Adrenal gland (tissue), 5 donors: ENCODE data around the gene AREL1.

Experiments used
- POLR2A ChIP-seq, 2 donors: fragments of 450-650 bp; IDR thresholded peaks; one replicate each; pipeline ENCODE4 v1.6.1; 2017; ENCODE audit warnings: antibody characterized with exemption in 2 of 2, mild to moderate bottlenecking in 2 of 2, moderate library complexity in 1 of 2
- TF ChIP-seq, protein P1 (sequence below), 6 experiments: fragments of 450-650 bp in 4 of 6; fragments of 200-600 bp in 2 of 6; sonication (generic) in 1 of 6; IDR thresholded peaks; 1 replicate in 5 of 6; 2 replicates in 1 of 6; pipeline versions ENCODE4 v1.5.1 to v1.8.0; 2016 to 2021; ENCODE audit warnings: antibody characterized with exemption in 6 of 6, mild to moderate bottlenecking in 2 of 6, moderate library complexity in 1 of 6
- donor health status: DM: no; HTN: no; CAD: no.

DNA sequence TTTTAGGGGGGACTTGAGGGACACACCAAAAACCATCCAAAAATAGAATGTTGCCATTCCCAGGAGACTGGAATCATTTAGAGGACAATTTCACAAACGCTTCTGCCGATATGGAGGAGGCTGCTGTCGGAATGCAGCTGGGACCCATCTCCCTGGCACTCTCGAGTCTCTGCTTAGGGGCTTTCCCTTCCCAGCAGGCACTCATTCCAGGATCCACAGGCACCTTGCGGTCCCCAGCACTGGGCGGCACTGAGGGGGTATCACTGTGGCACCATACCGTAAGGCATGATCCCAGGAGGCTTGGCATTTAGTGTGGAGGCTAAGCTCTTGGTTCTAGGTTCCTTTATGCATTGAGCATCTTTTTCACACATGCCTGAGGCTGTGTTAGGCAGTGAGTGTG, 64.3 kb downstream of the AREL1 start:
- TF ChIP-seq, protein P1, sequence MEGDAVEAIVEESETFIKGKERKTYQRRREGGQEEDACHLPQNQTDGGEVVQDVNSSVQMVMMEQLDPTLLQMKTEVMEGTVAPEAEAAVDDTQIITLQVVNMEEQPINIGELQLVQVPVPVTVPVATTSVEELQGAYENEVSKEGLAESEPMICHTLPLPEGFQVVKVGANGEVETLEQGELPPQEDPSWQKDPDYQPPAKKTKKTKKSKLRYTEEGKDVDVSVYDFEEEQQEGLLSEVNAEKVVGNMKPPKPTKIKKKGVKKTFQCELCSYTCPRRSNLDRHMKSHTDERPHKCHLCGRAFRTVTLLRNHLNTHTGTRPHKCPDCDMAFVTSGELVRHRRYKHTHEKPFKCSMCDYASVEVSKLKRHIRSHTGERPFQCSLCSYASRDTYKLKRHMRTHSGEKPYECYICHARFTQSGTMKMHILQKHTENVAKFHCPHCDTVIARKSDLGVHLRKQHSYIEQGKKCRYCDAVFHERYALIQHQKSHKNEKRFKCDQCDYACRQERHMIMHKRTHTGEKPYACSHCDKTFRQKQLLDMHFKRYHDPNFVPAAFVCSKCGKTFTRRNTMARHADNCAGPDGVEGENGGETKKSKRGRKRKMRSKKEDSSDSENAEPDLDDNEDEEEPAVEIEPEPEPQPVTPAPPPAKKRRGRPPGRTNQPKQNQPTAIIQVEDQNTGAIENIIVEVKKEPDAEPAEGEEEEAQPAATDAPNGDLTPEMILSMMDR (IDR thresholded peaks at IDR 0.05) = no peak
- TF ChIP-seq POLR2A (IDR thresholded peaks at IDR 0.05) = no peak
